Measurements from ENCODE around the gene HECTD1.
"Not testable (repeated sequence)": the region's sequence is repeated elsewhere in the genome, so short reads cannot be mapped to it uniquely, and the experiment has no call there.

Gene HECTD1

DNA sequence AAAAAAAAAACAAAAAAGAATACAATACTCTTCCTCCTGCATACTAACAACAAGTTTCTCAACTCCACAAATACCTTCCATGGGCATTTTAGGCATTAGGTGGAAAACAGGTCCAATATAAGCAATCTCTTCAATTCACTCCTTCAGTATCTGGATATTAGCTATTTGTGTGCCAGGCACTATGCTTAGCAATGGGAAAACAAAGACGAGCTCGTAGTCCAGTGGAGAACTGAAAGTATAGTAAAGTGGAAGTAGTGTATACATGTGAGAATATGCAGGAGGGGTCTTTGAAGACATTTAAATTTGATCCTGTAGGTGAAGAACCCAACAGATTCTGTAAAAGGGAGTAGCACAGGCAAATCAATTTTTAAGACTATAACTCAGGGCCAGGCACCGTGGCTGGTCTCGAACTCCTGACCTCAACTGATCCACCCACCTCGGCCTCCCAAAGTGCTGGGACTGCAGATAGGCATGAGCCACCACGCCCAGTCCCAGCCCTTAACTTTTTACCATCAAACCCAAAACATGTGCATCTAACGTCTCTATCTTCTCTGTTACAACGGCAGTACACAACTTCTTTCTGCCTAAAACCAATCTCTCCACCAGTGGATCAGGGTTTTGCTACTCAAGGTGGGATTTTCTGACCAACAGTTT, 10.6 kb downstream of the HECTD1 start:
- DNase-seq (ENCODE audit: low read depth in 4 of 4, low spot score in 1 of 4) = no peak

DNA sequence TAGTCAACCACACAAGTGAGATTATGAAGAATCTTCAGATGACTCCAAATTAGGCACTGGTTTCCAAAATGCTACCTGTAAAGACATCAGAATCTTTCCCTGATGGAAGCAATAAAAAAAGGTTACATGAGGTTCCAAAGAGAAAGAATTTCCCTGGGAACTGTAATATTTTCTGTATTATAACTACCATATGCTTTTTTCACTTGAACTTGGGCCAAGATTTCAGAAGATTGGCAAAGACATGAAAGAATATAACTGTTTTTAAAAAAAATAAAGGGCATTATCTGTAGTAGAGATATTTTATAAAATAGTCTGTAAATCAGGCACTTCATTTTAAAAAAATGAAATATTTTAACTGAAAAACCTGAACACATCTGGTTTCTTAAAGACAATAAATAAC, 12.9 kb downstream of the HECTD1 start:
- DNase-seq (ENCODE audit: low read depth in 4 of 4, low spot score in 1 of 4) = no peak

DNA sequence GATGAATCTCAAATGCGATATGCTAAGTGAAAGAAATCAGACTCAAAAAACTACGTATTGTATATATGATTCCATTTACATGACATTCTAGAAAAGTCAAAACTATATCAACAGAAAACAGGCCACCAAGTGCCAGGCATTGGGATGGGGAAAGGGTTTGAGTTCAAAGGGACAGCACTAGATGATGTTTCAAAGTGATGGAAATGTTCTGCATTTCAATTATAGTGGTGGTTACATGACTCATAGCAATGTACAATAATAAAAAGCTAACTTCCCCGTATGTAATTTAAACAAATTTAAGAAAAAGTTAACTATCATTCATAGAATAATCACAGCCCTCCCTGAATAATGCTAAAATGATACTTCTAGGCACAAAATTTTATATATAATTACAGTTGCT, 13.5 kb downstream of the HECTD1 start:
- DNase-seq (ENCODE audit: low read depth in 4 of 4, low spot score in 1 of 4) = no peak

DNA sequence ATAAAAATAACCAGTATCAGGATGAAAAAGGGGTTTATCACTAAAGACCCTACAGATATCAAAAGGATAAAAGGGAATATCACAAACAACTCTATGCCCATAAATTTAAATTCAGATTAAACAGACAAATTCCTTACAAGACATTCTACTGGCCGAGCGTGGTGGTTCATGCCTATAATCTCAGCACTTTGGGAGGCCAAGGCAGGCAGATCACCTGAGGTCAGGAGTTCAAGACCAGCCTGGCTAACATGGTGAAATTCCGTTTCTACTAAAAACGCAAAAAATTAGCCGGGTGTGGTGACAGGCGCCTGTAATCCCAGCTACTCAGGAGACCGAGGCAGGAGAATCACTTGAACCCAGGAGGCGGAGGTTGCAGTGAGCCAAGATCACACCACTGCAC, 15.0 kb downstream of the HECTD1 start:
- DNase-seq (ENCODE audit: low read depth in 4 of 4, low spot score in 1 of 4) = not testable (repeated sequence)

DNA sequence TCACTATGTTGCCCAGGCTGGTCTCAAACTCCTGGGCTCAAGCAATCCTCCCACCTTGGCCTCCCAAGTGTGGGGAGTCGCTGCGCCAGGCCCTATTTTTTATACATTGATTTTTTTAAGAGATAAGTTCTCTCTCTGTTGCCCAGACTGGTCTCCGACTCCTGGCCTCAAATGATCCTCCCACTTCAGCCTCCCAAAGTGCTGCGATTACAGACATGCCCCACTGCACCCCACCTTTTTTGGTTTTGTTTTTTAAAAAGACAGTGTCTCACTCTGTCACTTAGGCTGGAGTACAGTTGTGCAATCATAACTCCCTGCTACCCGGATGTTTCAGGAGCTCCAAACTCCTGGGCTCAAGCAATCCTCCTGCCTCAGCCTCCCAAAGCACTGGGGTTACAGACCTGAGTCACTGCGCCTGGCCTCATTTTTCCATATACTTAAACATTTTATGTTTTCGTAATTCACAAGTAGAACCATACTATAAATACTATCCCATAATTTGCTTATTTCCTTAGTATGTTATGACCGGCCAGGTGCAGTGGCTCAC, 16.8 kb downstream of the HECTD1 start:
- no peak for DNase-seq (ENCODE audit: low read depth in 4 of 4, low spot score in 1 of 4)

DNA sequence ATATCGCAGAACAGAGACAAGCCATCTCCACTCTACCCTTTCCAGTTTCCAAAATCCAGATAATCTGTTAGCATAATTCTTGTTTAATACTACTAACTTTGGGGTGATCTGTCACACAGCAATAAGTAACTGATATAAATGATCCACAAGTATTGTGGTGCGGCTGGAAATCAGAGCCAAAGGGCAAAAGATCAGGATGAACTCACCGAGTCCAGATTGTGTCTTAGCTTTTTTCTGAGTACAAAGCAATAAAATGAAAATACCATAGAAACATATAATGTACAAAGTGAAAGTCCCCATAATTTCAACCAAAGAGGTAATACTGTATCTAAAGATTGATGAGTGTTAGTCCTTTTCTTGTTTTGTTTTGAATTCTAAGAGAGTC, 17.4 kb downstream of the HECTD1 start:
- no peak for DNase-seq (ENCODE audit: low read depth in 4 of 4, low spot score in 1 of 4)

DNA sequence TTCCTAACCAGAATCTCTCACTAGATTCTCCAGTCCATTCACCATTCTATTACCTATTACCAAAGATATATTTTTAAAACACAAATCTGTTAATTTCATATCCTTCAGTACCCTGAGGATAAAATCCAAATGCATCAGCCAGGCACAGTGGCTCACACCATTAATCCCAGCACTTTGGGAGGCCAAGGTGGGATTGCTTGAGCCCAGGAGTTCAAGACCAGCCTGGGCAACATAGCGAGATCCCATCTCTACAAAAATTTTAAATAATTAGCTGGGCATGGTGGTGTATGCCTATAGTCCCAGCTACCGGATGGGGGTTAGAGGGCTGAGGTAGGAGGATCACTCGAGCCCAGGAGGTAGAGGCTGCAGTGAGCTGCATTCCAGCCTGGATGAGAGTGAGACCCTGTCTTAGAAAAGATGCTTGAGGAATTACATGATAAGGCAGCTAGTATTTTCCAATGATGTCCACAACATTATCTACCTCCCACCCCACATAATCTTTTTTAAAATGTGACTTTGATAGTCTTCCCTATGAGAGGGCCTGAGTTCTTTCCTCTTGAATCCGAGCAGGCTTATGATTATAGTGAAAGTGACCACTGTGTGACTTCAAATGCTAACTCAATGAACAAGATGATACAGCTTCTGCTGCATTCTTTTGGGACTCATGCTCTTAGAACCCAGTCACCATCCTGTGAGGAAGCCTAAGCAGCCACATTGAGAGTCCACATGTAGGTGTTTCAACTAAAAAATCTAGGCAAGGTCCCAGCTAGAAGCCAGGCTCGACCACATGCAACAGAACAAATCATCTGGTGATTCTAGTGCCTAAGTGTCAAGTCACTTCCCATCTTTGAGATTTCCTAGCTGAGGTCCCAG, 18.0 kb downstream of the HECTD1 start:
- DNase-seq (ENCODE audit: low read depth in 4 of 4, low spot score in 1 of 4) = no peak

DNA sequence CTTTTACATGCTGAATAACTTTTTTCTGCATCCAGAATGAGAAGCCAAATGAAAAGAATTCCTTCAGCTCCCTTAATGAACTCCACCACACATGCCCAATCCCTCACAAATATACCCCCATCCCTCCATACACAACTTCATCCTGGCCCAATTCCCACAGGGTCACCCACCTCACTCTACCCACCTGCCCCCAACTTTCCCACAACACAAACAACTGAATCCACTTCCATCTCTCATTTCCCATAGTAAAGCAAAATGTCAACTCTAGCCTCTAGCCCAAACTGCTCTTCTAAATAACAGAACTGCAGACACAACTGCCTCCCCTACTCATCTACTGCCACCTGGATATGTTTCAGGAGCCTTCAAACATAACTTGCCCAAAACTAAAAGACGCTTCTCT, 18.8 kb downstream of the HECTD1 start:
- no peak for DNase-seq (ENCODE audit: low read depth in 4 of 4, low spot score in 1 of 4)

DNA sequence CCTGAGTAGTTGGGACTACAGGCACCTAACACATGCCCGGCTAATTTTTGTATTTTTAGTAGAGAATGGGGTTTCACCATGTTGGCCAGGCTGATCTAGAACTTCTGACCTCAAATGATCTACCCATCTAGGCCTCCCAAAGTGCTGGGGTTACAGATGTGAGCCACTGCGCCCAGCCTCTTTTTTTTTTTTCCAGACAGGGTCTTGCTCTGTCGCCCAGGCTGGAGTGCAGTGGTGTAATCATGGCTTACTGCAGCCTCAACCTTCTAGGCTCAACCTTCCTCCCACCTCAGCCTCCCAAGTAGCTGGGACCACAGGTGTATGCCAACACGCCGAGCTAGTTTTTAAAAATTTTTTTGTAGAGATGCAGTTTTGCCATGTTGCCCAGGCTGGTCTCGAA, 25.6 kb downstream of the HECTD1 start:
- DNase-seq (ENCODE audit: low read depth in 4 of 4, low spot score in 1 of 4) = not testable (repeated sequence)

DNA sequence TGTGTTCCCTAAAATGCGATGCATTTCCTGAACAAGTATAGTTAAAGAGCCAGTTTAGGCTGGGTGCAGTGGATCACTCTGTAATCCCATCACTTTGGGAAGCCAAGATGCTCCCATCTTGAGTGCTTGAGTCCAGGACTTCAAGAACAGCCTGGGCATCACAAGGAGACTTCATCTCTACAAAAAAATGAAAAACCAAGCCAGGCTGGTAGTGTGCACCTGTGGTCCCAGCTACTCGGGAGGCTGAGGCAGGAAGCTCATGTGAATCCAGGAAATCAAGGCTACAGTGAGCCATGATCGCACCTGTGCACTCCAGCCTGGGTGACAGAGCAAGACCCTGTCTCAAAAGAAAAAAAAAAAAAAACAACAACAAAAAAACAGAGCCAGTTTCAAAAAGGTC, 26.3 kb downstream of the HECTD1 start:
- DNase-seq (ENCODE audit: low read depth in 4 of 4, low spot score in 1 of 4) = no peak

DNA sequence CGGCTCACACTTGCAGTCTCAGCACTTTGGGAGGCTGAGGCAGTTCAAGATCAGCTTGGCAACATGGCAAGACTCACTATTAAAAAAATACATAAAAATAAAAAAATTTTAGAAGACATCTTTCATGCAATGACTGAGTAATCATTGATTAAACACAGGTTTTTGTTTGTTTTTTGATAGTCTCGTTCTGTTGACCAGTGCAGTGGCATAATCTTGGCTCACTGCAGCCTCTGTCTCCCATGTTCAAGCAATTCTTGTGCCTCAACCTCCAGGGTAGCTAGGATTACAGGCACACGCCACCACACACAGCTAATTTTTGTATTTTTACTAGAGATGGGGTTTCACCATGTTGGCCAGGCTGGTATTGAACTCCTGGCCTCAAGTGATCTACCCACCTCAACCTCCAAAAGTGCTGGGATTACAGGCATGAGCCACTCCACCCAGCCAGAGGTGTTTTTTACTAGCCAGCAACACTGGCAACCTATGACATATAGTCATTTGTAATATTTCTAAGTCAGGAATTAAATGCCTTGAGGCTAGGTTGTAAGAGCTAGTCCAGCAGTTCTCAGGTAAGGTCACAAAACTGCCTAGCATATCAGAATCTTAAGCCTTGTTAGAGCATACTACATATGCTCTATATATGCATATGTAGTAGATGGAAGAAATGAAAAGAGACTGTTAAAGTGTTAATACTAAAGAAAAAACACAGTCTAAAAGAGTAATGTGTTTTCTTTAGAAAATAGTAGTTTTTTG, 27.1 kb downstream of the HECTD1 start:
- no peak for DNase-seq (ENCODE audit: low read depth in 4 of 4, low spot score in 1 of 4)

DNA sequence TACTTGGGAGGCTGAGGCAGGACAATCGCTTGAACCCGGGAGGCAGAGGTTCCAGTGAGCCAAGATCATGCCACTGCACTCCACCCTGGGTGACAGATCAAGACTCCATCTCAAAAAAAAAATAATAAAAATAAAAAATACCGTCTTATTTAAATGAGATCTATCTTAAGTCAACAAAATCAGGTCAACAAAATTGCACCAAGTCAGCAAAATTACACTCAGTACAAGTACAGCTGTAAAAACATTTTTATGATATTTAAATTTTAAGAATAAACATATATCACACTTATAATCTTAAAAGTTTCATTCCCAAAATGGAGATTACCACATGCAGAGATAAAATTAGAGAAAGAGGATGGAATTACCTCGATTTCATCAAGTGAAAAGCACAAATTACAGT, 33.2 kb downstream of the HECTD1 start:
- DNase-seq (ENCODE audit: low read depth in 4 of 4, low spot score in 1 of 4) = no peak

DNA sequence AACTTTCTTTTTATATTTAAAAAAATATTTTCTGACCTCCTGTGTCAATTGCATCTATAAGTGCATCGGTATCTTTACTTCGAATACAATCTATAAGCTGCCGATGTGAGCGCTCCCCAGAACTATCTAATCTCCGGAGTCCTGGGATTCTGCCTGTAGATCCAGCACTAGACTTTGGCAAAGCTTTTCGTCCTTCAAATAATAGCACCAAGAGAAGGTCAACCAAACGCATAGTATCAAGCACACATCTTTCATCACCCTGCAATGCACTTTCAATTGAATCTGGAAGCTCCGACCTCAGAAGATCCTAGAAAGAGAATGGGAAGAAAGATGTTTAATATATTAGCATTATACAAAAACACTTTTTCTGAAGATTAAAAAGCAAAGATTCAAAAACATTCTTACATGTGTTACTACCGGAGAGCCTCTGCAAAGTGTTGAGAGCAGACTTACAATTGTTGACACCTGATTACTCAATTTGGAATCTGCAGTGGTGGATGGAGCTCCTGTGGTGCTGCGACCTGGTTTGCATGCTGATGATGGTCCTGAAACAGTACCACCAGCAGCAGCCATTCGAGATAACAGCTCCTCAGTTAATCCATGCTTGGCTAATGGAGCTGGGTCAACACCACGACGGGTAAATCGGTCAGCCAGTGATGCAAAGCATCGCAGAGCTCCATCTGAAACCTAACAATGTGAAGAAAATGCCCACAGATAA, 34.3 kb downstream of the HECTD1 start:
- DNase-seq (ENCODE audit: low read depth in 4 of 4, low spot score in 1 of 4) = no peak

DNA sequence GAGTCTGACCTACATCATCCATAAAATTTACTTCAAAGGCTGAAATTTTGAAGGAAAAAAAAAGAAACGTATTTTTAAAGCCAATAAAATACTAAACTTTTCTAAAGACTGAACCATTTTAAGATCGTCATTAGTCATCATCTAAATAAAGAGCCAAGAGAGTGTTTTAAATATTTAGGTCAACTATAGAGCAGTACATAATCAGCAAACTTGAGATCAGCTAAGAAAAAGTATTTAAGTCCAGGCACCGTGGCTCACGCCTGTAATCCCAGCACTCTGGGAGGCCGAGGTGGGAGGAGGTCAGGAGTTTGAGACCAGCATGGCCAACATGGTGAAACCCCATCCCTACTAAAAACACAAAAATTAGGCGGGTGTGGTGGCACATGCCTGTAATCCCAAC, 35.5 kb downstream of the HECTD1 start:
- no peak for DNase-seq (ENCODE audit: low read depth in 4 of 4, low spot score in 1 of 4)

DNA sequence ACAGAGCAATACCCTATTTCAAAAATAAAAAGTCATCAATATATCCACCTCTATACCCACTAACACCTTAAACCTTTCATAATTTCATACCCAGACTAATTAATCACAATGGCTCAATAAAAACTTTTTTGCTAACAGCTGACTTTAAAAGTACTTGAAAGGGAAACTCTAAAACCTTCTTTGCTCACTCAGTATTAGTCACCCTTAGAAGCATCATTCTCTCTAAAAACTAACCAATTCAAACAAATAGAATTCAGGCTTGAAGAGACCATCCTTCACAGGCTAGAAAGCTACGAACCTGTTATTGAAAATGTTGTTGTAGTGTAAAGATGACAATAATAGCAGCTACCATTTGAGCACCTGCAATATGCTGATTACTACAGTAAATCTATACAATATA, 37.2 kb downstream of the HECTD1 start:
- DNase-seq (ENCODE audit: low read depth in 4 of 4, low spot score in 1 of 4) = no peak

DNA sequence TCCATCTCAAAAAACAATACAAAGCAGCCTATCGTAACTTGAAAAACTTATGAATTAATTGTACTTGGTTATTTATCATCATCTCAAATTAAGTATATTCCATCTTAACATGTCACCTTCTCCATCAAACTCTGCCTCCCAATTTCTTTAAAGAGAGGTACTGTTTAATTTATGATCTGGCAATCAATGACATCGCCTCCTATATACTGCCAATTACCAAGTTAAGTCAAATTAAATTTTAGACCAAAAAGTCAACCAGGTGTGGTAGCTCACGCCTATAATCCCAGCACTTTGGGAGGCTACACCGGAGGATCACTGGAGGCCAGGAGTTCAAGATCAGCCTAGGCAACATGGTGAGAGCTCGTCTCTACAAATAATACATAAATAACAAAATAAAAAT, 37.7 kb downstream of the HECTD1 start:
- no peak for DNase-seq (ENCODE audit: low read depth in 4 of 4, low spot score in 1 of 4)

DNA sequence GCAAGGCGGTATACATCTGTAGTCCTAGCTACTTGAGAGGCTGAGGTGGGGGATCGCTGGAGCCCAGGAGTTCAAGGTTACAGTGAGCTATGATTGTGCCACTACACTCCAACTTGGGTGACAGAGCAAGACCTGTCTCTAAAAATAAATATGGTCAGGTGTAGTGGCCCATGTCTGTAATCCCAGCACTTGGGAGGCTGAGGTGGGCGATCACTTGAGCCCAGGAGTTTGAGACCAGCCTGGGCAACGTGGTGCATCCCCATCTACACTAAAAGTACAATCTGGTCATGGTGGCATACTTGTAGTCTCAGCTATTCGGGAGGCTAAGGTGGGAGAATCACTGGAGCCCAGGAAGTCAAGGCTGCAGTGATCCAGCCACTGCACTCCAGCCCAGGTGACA, 40.6 kb downstream of the HECTD1 start:
- no peak for DNase-seq (ENCODE audit: low read depth in 4 of 4, low spot score in 1 of 4)

DNA sequence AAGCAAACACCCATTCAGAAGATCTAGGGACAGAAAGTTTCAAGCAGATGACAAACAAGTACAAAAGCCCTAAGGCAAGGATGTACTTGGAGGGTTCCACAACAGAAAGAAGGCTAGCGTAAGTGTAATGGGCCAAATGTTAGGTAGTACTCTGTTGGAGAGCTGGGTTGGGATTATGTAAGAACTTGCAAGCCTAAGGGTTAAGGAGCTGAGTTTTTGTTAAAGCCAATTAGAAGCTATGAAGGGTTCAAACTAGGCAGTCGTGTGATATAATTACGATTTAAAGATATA, 41.4 kb downstream of the HECTD1 start:
- DNase-seq (ENCODE audit: low read depth in 4 of 4, low spot score in 1 of 4) = no peak

DNA sequence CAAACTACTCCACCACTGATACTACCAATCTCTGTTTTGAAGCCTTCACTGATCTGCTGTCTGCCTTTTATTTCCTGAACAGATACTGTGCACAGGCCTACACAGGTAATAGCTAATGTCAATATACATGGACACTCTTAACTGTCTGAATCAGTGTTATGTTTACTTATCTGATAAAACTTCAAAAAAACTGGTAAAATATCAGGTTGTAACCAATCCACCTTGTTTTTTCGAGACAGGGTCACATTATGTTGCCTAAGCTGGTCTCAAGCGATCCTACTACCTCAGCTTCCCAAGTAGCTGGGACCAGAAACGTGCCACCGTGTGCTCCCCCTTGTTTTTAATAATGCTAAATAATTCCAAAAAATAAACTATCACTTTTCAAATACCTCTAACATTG, 43.5 kb downstream of the HECTD1 start:
- DNase-seq (ENCODE audit: low read depth in 4 of 4, low spot score in 1 of 4) = no peak

DNA sequence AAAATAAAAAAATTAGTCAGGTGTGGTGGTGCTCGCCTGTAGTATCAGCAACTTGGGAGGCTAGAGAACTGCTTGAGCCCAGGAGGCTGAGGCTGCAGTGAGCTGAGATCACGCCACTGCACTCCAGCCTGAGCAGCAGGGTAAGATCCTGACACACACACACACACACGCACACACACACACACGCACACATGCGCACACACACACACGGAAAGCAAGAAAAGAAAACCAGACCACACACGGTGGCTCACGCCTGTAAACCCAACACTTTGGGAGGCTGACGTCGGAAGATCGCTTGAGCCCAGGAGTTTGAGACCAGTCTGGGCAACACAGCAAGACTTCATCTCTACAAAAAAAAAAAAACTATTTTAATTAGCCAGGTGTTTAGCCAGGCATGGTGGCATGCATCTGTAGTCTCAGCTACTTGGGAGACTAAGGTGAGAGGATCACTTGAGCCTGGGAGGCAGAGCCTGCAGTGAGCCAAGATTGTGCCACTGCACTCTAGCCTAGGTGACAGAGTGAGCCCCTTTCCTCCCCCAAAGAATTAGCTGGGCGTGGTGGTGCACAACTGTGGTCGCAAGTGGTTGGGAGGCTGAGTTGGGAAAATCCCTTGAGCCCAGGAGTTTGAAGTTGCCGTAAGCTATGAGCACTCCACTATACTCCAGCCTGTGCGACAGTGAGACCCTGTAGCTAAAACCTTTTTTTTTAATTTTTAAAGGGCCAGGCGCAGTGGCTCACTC, 44.5 kb downstream of the HECTD1 start:
- no peak for DNase-seq (ENCODE audit: low read depth in 4 of 4, low spot score in 1 of 4)

DNA sequence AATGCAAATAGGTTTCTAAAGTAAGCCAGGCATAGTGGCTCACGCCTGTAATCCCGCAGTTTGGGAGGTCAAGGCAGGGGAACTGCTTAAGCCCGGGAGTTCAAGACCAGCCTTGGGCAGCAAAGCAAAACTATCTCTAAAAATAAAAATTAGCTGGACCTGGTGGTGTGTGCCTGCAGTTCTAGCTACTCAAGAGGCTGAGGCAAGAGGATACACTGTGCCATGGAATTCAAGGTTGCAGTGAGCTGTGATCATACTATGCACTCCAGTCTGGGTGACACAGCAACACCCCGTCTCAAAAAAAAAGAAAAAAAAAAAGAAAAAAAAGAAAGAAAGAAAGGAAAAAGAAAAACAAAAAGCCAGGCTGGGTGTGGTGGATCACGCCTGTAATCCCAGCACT, 46.3 kb downstream of the HECTD1 start:
- DNase-seq (ENCODE audit: low read depth in 4 of 4, low spot score in 1 of 4) = no peak

Measured in stimulated activated CD4-positive, alpha-beta T cell treated with anti-CD3 and anti-CD28 coated beads, Interleukin-1b, Interleukin-23, amount 100 ng/mL, for 24 hours (primary cell).